ENCODE measurements around the gene ARHGEF33.

ARHGEF33 gene

DNA sequence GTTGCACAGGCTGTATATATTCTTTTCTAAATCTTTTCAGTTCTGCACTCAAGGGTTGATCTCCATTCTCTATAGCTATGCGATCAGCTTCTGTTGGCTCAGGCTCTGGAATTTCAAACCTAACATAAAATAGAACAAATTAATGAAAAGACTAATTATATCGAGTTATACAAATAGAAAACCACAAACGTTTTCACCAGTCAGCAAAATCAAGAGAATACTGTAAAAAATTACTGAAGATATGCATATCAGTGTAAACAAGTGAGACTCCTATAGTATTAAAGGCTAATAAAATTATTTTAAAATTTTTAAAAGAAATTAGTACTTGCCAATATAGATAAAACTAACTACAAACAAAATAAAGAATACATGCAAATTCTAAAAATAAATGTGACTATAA, 124.2 kb downstream of the ARHGEF33 start:
- DNase-seq (ENCODE audit: extremely low read depth, low read depth) = no peak
- TF ChIP-seq, protein P1, sequence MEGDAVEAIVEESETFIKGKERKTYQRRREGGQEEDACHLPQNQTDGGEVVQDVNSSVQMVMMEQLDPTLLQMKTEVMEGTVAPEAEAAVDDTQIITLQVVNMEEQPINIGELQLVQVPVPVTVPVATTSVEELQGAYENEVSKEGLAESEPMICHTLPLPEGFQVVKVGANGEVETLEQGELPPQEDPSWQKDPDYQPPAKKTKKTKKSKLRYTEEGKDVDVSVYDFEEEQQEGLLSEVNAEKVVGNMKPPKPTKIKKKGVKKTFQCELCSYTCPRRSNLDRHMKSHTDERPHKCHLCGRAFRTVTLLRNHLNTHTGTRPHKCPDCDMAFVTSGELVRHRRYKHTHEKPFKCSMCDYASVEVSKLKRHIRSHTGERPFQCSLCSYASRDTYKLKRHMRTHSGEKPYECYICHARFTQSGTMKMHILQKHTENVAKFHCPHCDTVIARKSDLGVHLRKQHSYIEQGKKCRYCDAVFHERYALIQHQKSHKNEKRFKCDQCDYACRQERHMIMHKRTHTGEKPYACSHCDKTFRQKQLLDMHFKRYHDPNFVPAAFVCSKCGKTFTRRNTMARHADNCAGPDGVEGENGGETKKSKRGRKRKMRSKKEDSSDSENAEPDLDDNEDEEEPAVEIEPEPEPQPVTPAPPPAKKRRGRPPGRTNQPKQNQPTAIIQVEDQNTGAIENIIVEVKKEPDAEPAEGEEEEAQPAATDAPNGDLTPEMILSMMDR (IDR thresholded peaks at IDR 0.05; ENCODE audit: low read depth, low read length) = no peak

DNA sequence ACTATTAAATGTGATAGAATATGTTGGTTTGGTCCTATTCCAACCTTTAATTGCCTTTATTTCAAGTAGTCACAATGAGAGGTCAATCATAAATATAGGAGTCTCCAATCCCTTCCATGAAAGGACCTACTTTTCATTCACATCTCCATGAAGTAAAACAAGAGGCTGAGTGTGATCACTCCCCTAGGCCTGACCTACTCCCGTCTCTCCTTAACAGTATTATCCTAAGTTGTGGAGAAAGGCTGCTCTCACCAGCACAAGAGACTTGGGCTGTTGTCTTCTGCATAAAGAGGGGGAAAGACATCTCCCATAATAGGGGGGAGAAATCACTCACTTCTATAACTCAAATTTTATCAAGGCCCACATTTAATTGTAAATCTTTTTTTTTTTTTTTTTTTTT, 125.7 kb downstream of the ARHGEF33 start:
- DNase-seq (ENCODE audit: extremely low read depth, low read depth) = no peak
- TF ChIP-seq, protein P1 (IDR thresholded peaks at IDR 0.05; ENCODE audit: low read depth, low read length) = no peak

DNA sequence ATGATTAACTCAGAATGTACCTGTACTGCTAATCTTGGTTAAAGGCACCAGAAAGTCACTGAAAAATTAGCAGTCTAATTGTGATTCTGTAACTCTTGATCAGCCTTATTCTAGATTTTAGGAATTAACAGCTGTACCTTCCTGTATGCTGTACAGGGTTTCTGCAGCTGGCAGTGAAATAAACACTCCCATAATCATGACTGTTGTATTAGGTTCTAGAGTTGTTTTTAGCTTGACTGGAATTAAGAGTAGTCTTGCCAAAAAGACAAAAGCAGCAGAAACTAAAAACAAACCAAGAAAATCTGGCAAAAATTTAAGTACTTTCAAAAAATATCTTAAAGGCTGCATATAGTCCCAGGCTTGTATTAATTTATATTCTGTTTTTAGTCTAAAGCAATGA, 127.7 kb downstream of the ARHGEF33 start:
- DNase-seq (ENCODE audit: extremely low read depth, low read depth) = no peak
- TF ChIP-seq, protein P1 (IDR thresholded peaks at IDR 0.05; ENCODE audit: low read depth, low read length) = no peak

DNA sequence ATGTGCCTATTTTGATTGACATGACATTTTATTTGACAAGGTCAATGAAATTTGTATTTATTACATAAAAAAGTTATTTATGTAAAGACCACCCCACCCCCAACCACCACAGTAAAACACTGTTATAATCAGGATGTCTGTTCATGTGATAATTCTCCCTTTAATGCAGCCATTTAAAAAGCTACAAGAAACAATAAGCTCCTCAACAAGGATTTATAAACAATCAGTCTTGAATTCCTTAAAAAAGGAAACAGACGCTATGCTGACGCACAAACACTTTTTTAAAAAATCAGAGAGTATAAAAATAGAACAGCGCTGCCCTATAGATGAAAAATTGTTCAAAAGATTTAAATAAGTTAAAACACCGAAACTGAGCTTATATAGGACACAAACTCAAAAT, 129.0 kb downstream of the ARHGEF33 start:
- TF ChIP-seq, protein P1 (IDR thresholded peaks at IDR 0.05; ENCODE audit: low read depth, low read length) = no peak
- DNase-seq (ENCODE audit: extremely low read depth, low read depth) = no peak

DNA sequence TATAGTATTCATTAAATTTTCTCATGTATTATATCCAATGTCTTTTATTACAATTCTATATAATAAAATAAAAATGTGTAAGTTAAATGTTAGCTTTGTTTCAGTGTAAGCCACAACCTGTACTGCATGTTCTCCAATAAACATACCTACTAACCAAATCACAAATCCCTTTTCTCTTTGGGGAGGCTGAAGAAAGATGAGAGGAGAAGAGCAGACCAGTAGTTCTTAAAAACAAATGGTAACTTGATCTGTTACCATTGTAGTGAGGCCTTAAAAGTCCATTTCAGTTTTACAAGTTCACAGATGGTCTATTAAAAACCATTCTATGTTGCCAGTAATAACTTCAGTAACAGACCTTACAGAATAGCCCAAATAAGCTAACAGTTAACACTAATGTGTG, 130.7 kb downstream of the ARHGEF33 start:
- no peak for DNase-seq (ENCODE audit: extremely low read depth, low read depth)
- TF ChIP-seq, protein P1 (IDR thresholded peaks at IDR 0.05; ENCODE audit: low read depth, low read length) = no peak

DNA sequence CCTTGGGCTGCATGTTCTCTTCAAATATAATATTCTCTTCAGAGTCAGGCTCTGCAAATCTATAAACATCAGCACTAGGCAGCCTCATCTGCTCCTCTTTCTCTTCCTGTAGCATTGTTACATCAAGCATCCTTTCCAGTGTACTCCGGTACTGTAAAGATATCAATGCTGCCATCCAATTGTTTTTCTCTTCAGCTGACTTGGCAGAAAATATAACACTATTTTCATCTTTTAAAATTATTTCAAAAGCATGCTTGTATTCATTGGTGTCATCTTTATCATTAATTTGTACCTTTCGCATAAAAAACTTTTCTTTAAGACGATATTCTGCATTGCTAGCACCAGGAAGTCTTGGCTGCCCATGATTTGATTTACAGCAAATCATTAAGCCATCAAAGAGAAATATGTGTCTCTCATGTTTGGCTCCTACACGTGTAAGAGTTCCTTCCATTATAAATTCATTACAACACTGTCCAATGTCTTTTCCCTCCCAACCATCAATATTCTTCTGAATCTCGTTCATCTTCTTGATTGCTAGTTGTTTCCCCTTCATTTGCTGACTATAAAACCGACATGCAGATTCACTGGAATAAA, 133.1 kb downstream of the ARHGEF33 start:
- DNase-seq (ENCODE audit: extremely low read depth, low read depth) = no peak
- TF ChIP-seq, protein P1 (IDR thresholded peaks at IDR 0.05; ENCODE audit: low read depth, low read length) = no peak

DNA sequence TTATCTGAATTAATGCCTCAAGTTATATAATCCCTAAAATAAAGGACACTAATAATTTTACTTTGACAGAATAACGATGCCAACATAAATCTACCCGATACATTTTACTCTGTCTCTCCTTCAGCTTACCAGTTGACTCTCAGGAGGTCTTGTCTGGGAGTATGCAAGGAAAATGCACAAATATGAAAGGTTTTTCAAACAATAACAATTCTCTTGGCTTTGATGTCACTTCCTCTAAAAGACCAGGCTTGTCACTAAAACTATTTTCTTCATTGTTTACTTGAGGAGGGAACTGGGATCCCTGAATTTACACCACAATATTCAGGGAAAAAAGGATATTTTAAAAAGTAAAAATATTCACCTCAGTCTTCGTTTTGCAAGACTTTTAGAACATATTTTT, 134.0 kb downstream of the ARHGEF33 start:
- TF ChIP-seq, protein P1 (IDR thresholded peaks at IDR 0.05; ENCODE audit: low read depth, low read length) = no peak

More for the DNA sequence above, 134.0 kb downstream of the ARHGEF33 start:
- DNase-seq (ENCODE audit: extremely low read depth, low read depth) = no peak
